Activated CD4-positive, alpha-beta T cell treated with anti-CD3 and anti-CD28 coated beads, Interleukin-2, amount 10 ng/mL, durations not matched to agents 7 days and 5 days (primary cell): ENCODE measurements around the gene INPP4B. TPM values are rescaled to one million over a fixed set of nuclear protein-coding genes. Genes with fewer than 3 reads are reported as not detected.
"Not testable (repeated sequence)": the region's sequence is repeated elsewhere in the genome, so short reads cannot be mapped to it uniquely, and the experiment has no call there.

ENCODE experiments used
- CTCF ChIA-PET: fragments of 350-600 bp; sonication (Branson Sonifier 250); formaldehyde crosslinking; loops from one replicate; lab custom pipeline; 2021; ENCODE audit warnings: antibody characterized with exemption; lab: Charles Lee
- POLR2A ChIA-PET: fragments of 350-600 bp; sonication (Branson Sonifier 250); formaldehyde crosslinking; loops from one replicate; lab custom pipeline; 2021; ENCODE audit warnings: antibody characterized with exemption; lab: Charles Lee
- DNase-seq: peaks from one replicate; pipeline ENCODE4 v3.0.0-alpha.2; 2020
- H3K27ac Mint-ChIP-seq: one replicate; pipeline ENCODE4 v1.8.0; 2021; ENCODE audit warnings: mild to moderate bottlenecking, moderate library complexity, mixed read lengths
- H3K27me3 Mint-ChIP-seq: one replicate; pipeline ENCODE4 v1.8.0; 2021; ENCODE audit warnings: mixed read lengths
- H3K36me3 Mint-ChIP-seq: one replicate; pipeline ENCODE4 v1.8.0; 2021; ENCODE audit warnings: low read depth, mixed read lengths
- H3K4me1 Mint-ChIP-seq: one replicate; pipeline ENCODE4 v1.8.0; 2021; ENCODE audit warnings: mixed read lengths
- H3K4me3 Mint-ChIP-seq: one replicate; pipeline ENCODE4 v1.8.0; 2021; ENCODE audit warnings: mild to moderate bottlenecking, moderate library complexity, mixed read lengths
- H3K9me3 Mint-ChIP-seq: one replicate; pipeline ENCODE4 v1.8.0; 2021; ENCODE audit warnings: mixed read lengths
- total RNA-seq, 2 experiments: library from RNA; stranded (reverse); gene quantifications; one replicate each; pipeline ENCODE4 v1.2.3, GENCODE V29; 2021

Gene INPP4B
- total RNA-seq, 2 experiments from 2014 or later, result 71.6 to 79.2 TPM

DNA sequence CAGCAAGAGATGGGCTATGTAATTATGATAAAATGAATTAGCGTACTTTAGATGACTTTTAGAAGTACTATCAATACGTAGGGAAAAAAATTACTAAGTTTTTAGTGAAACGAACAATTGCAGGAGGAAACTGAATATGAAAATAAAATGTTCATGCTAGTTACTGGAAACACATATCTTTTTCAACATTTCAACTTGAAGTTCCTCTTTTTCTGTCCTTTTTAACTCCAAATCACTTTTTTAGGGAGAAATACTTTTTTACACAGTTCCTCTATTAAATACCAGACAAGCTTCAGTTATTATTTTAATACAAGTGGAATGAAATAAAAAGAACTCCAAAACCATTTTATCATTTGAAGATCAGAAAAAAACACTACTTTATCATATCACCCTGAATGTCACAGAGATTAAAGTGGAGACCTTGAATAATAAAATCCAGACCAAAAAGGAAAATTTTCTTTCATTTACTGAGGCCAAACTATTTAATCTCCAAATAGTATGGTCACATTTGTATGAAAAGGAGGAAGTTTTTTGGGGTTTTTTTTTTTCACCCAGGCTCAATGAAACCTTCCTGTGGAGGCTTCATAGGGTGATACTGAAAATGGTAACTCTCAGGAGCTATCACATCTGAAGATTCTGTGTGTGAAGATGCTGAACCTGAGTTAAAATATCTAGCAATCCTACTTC lies 306.2 kb downstream of the INPP4B start:
- peaks cover 2% of the 10 kb centered on the region for H3K9me3 Mint-ChIP-seq
- no peak for DNase-seq
- ChIA-PET POLR2A (no interaction called here), CTCF (no interaction called here)
- H3K27ac Mint-ChIP-seq, result no peak overlapping the region
- H3K27me3 Mint-ChIP-seq, result no peaks in the 10 kb centered on the region
- H3K36me3 Mint-ChIP-seq, result peaks cover 3% of the 10 kb centered on the region
- no peak overlapping the region for H3K4me3 Mint-ChIP-seq
- peaks cover 11% of the 10 kb centered on the region for H3K4me1 Mint-ChIP-seq

DNA sequence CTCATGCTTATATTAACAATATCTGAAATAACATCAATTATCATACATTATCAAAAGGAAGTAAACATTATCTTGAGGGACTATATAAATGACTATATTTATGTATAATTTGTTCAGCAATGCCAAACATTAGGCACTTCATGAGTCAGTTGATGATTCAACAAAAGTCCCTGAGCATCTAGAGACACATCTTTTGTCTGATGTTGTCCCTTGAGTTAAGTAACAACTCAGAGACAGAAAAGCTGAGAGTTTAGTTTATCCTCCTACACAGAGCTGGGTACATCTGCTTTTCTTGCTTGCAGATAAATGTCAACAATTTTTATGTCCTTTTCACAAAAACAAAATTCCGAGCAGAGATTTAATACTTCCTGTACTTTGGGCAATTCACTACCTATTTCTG lies 311.1 kb downstream of the INPP4B start:
- peaks cover 4% of the 10 kb centered on the region for H3K4me1 Mint-ChIP-seq
- H3K27me3 Mint-ChIP-seq, result no peaks in the 10 kb centered on the region
- H3K9me3 Mint-ChIP-seq, result peaks cover 4% of the 10 kb centered on the region
- H3K27ac Mint-ChIP-seq, result no peak overlapping the region
- no peak for DNase-seq
- ChIA-PET CTCF (no interaction called here), POLR2A (no interaction called here)
- no peak overlapping the region for H3K4me3 Mint-ChIP-seq
- H3K36me3 Mint-ChIP-seq, result peaks cover 3% of the 10 kb centered on the region

DNA sequence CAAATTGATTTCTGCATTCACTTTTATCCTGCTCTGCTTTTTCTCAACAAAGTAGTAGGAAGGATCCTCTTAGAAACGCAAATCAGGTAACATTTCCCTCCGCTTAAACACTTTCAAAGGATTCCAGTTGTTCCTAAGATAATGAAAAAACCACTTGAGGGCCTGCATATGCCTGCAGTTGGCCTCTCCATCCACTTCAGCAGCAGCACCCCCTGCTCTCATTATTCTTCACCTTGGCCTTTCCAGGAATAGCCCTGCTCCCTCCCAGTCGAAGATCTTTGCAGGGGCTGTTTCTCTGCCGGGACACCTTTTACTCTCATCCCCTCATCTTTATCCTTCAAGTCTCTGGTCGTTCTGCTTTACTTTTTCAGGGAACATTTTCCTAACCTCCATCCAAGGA lies 314.0 kb downstream of the INPP4B start:
- Mint-ChIP-seq H3K9me3 (peaks cover 3% of the 10 kb centered on the region), H3K36me3 (peaks cover 3% of the 10 kb centered on the region), H3K4me1 (no peaks in the 10 kb centered on the region), H3K27ac (no peak overlapping the region), H3K4me3 (no peak overlapping the region), H3K27me3 (no peaks in the 10 kb centered on the region)
- POLR2A ChIA-PET, result no interaction called here
- CTCF ChIA-PET, result no interaction called here
- DNase-seq, result no peak

DNA sequence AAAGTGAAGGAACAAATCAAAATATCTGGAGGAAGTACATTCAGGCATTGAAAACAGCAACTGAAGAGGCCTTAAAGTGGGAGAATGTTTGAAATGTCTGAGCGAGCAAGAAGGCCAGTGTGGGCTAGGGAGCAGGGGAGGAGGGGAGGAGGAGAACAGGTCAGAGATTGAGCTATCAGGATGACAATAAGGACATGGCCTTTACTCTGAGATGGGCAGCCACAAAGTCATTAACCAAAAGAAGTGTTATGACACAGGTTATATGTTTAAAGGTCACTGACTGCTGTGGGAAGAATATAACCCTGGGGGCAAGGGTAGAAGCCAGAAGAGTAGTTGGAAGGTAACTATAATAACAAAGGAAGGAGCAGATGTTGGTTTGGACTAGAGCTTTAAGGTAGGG lies 315.4 kb downstream of the INPP4B start:
- no peaks in the 10 kb centered on the region for H3K4me1 Mint-ChIP-seq

DNA sequence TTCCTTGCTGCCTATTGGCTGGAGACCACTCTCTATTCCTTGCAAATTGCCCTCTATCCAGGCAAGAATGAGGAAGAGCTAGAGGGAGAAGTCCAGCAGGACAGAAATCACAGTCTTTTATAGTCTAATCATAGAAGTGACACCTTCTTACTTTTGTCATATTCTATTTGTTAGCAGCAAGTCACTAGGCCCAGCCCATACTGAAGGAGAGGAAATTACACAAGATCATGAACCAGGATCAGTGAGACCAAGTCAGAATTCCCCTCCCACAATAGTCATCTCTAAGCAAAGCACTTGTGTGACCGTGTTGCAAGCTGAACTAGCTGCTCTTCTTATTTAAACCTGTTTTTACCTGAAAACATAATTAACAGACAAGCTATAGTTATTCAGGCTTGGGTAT lies 317.7 kb downstream of the INPP4B start:
- Mint-ChIP-seq H3K9me3 (peaks cover 3% of the 10 kb centered on the region), H3K27me3 (no peaks in the 10 kb centered on the region), H3K4me3 (no peak overlapping the region), H3K4me1 (no peaks in the 10 kb centered on the region), H3K27ac (no peak overlapping the region), H3K36me3 (no peaks in the 10 kb centered on the region)
- ChIA-PET CTCF (no interaction called here), POLR2A (no interaction called here)
- no peak for DNase-seq

More for the DNA sequence above, 315.4 kb downstream of the INPP4B start:
- ChIA-PET POLR2A (no interaction called here), CTCF (no interaction called here)
- H3K36me3 Mint-ChIP-seq, result peaks cover 1% of the 10 kb centered on the region
- H3K27me3 Mint-ChIP-seq, result no peaks in the 10 kb centered on the region
- no peak overlapping the region for H3K27ac Mint-ChIP-seq
- no peak for DNase-seq
- no peak overlapping the region for H3K4me3 Mint-ChIP-seq
- H3K9me3 Mint-ChIP-seq, result peaks cover 3% of the 10 kb centered on the region

DNA sequence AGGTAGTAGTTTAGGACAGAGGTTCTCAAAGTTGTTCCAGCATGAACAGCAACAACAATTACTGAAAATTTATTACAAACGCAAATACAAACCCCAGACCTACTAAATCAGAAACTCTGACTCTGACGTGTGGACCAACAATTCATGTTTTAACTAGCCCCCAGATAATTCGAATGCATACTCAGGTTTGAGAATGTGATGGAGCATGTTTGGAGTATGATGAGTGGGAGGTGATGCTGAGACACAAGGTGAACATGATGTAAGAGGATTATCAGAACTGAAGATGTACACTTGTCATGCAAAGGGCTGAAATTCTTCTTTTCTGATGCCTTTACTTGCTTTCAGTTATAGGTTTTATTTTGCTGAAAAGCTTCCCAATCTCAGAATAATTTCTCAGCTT lies 323.0 kb downstream of the INPP4B start:
- H3K36me3 Mint-ChIP-seq, result no peaks in the 10 kb centered on the region
- H3K27me3 Mint-ChIP-seq, result no peaks in the 10 kb centered on the region
- peaks cover 8% of the 10 kb centered on the region for H3K9me3 Mint-ChIP-seq
- POLR2A ChIA-PET, result no interaction called here
- DNase-seq, result no peak
- CTCF ChIA-PET, result interaction anchor here (1.0 to 1.1 kb wide), 3 partner anchors 10 to 41 kb away, joined by 3 read pairs; no protein-coding TSS in a partner anchor
- H3K27ac Mint-ChIP-seq, result no peak overlapping the region
- no peak overlapping the region for H3K4me3 Mint-ChIP-seq
- H3K4me1 Mint-ChIP-seq, result no peaks in the 10 kb centered on the region

DNA sequence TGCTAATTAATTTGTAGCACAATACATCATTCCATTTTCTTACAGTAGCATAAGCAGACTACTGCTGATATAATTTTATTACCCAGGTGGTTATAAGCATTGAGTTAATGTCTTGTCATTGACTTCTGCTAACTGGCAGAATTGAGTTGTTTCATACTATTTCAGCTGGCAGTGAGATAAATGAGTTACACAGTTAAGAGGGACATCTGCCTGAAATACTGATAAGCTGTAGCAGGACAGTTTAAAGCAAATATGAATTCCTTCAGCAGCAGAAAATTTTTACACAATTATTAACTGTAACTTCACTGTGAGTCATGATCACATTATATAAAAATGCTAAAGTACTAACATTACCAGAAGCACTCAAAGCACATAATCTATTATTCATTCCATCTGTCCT lies 326.8 kb downstream of the INPP4B start:
- DNase-seq, result no peak
- no peak overlapping the region for H3K27ac Mint-ChIP-seq
- no peak overlapping the region for H3K4me3 Mint-ChIP-seq
- no peaks in the 10 kb centered on the region for H3K4me1 Mint-ChIP-seq
- ChIA-PET POLR2A (no interaction called here), CTCF (no interaction called here)
- peaks cover 8% of the 10 kb centered on the region for H3K9me3 Mint-ChIP-seq
- no peaks in the 10 kb centered on the region for H3K36me3 Mint-ChIP-seq
- no peaks in the 10 kb centered on the region for H3K27me3 Mint-ChIP-seq

DNA sequence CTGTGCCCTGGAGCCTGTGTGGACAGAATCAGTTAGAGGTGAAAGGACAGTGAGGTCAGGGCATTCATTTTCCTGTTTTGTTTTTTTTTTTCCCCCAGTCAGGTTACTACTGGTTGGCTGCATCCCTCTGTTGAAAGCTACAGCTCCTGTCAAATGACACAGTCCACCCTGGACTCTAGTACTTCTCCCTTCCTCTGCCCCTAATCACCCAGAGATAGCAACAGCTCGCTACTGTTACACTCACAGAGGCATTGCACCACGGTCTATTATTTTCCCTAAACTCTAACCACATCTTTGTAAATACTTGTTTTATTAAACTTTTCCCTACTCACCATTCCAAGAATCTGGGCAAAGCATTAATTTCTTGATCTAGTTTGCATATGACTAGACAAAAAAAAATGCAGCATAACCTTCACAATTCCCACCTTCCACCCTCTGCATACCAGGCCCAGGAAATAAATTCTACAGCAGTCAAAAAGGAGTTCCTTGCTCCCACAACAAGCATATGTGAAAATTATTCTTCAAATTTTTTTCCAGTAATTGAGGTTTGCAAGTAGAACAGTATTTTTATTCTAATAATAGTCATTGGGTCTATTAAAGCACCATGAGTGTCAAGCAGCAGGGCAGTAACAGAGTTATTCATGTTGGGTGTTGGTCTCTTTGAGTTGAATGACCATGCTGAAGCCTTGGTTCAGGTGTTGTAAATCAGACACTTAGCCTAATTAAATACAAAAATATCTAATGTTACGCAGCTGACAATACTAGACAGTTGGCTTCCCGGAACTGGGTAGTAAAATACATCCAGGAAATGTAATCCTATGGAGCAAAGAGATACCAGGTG lies 329.2 kb downstream of the INPP4B start:
- no peaks in the 10 kb centered on the region for H3K27me3 Mint-ChIP-seq
- H3K4me3 Mint-ChIP-seq, result no peak overlapping the region
- ChIA-PET CTCF (no interaction called here), POLR2A (no interaction called here)
- no peak for DNase-seq
- H3K36me3 Mint-ChIP-seq, result no peaks in the 10 kb centered on the region
- no peak overlapping the region for H3K27ac Mint-ChIP-seq
- peaks cover 4% of the 10 kb centered on the region for H3K9me3 Mint-ChIP-seq
- no peaks in the 10 kb centered on the region for H3K4me1 Mint-ChIP-seq

DNA sequence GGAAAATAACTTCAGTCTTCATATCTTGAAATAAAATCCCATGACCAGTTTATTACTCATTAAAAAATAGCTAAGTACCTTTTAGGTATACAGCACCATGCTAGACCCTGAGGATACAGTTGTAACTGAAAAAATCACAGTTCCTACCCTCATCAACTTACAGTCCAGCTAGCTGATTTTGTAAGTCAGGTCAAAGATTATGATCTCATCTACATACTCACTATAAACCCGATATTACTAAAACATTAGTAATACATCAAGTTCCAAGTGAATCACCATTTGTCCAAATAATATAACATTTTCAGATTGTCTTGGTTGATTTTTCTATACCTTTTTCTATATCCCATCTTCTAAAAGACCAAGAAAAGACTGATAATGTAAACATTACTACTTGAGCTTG lies 333.9 kb downstream of the INPP4B start:
- no peaks in the 10 kb centered on the region for H3K9me3 Mint-ChIP-seq
- H3K27me3 Mint-ChIP-seq, result no peaks in the 10 kb centered on the region
- peaks cover 3% of the 10 kb centered on the region for H3K36me3 Mint-ChIP-seq
- no peak for DNase-seq
- POLR2A ChIA-PET, result no interaction called here
- H3K4me1 Mint-ChIP-seq, result no peaks in the 10 kb centered on the region
- H3K27ac Mint-ChIP-seq, result no peak overlapping the region
- CTCF ChIA-PET, result no interaction called here
- H3K4me3 Mint-ChIP-seq, result no peak overlapping the region

DNA sequence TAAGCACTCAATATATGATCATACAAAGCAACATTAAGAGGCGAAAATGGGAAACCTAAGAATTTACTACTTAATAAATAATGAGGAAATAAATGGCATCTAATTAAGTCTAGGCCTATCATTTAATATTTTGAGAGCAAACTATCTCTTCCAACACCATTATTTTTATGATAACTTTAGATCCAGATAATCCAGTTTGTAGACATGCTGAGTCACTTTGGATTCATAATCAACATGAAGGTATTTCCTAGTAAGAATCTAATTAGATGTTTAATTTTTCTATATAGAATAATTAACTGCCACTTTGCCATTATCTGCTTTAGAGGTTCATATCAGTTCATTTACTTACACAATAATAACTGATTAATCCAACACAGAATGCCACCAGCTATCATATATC lies 336.2 kb downstream of the INPP4B start:
- no peak for DNase-seq
- POLR2A ChIA-PET, result no interaction called here
- Mint-ChIP-seq H3K27me3 (no peaks in the 10 kb centered on the region), H3K9me3 (no peaks in the 10 kb centered on the region), H3K27ac (no peak overlapping the region), H3K4me1 (no peaks in the 10 kb centered on the region), H3K36me3 (peaks cover 3% of the 10 kb centered on the region), H3K4me3 (no peak overlapping the region)
- CTCF ChIA-PET, result interaction anchor here (0.9 kb wide), 1 partner anchor 52 kb away, joined by 3 read pairs; no protein-coding TSS in a partner anchor

DNA sequence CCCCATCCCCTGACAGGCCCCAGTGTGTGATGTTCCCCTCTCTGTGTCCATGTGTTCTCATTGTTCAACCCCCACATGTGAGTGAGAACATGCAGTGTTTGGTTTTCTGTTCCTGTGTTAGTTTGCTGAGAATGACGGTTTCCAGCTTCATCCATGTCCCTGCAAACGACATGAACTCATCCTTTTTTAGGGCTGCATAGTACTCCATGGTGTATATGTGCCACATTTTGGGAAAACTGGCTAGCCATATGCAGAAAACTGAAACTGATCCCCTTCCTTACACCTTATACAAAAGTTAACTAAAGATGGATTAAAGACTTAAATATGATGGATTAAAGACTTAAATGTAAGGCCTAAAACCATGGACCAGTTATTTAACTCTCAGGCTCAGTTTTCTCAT lies 336.7 kb downstream of the INPP4B start:
- H3K27me3 Mint-ChIP-seq, DNase-seq, H3K9me3 Mint-ChIP-seq, CTCF ChIA-PET, H3K4me3 Mint-ChIP-seq, H3K36me3 Mint-ChIP-seq, H3K27ac Mint-ChIP-seq, POLR2A ChIA-PET, H3K4me1 Mint-ChIP-seq: not testable (repeated sequence)

DNA sequence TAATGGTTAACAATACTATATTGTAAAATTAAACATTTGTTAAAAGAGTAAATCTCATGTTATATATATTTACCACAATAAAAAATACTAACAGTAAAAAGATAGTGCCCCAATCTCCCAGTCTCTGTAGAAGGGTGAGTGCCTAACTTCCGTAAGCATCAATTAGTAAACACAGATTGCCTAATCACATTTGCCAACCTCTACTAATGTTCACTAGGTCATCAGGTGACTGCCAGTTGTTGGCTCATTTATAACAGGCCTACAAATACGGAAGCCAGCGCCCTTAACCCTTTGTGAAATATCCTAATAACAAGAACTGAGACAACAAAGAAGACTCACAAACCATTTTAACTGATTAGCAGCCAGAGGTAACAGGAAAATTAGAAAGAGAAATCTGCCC lies 345.1 kb downstream of the INPP4B start:
- Mint-ChIP-seq H3K36me3 (no peaks in the 10 kb centered on the region), H3K4me3 (no peak overlapping the region), H3K4me1 (peaks cover 2% of the 10 kb centered on the region), H3K9me3 (peaks cover 2% of the 10 kb centered on the region), H3K27ac (no peak overlapping the region), H3K27me3 (no peaks in the 10 kb centered on the region)
- DNase-seq, result no peak
- ChIA-PET CTCF (no interaction called here), POLR2A (no interaction called here)

DNA sequence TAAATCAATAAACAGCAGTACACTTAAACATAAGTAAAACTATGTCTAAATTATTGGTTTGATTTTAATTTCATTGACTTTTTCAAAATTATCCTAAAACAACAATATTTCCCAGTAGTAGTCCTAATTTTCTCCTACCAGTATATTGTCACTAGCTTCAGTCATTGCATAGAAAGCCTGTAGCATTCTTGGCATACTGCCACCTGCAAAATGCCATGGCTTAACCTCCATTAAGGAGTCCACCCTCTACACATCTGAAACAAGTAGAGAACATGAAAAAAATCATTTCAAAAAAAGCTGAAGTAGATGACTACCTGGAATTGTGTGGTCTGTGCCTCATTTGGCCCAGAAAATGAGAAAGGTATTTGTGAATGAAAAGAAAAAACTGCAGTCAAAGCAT lies 348.5 kb downstream of the INPP4B start:
- Mint-ChIP-seq H3K27me3 (no peaks in the 10 kb centered on the region), H3K4me1 (peaks cover 2% of the 10 kb centered on the region), H3K4me3 (no peak overlapping the region), H3K9me3 (peaks cover 7% of the 10 kb centered on the region), H3K36me3 (peaks cover 4% of the 10 kb centered on the region), H3K27ac (no peak overlapping the region)
- ChIA-PET POLR2A (no interaction called here), CTCF (interaction anchor here (1.5 kb wide), 1 partner anchor 12 kb away, joined by 3 read pairs; no protein-coding TSS in a partner anchor)
- DNase-seq, result no peak
